ENCODE results near the gene PSMD13. TPM values are rescaled to one million over a fixed set of nuclear protein-coding genes. Genes with fewer than 3 reads are reported as not detected.

PSMD13 gene
- total RNA-seq, 1 donor from 2014 or later, result 146 TPM

GRCh38 chr11:255816-256215 lies 19.0 kb downstream of the PSMD13 start:
- H3K4me1 Mint-ChIP-seq, result peaks cover 4% of the 10 kb centered on the region
- no peak for DNase-seq (ENCODE audit: low read depth, low spot score)

GRCh38 chr11:256952-257737 lies 20.4 kb downstream of the PSMD13 start:
- no peak overlapping the region for H3K27ac Mint-ChIP-seq (ENCODE audit: unreplicated experiment)
- no peaks in the 10 kb centered on the region for H3K4me1 Mint-ChIP-seq
- peaks cover 6% of the 10 kb centered on the region for H3K36me3 Mint-ChIP-seq (ENCODE audit: low read depth)
- no peak overlapping the region for H3K4me3 Mint-ChIP-seq
- TF ChIP-seq CTCF (conservative IDR thresholded peaks at IDR 0.05), result no peak
- peaks cover under 1% of the 10 kb centered on the region for H3K9me3 Mint-ChIP-seq
- DNase-seq (ENCODE audit: low read depth, low spot score), result no peak
- H3K27me3 Mint-ChIP-seq (ENCODE audit: low read depth), result peaks cover 2% of the 10 kb centered on the region

More at GRCh38 chr11:255816-256215, 19.0 kb downstream of the PSMD13 start:
- Mint-ChIP-seq H3K9me3 (no peaks in the 10 kb centered on the region), H3K27me3 (ENCODE audit: low read depth) (peaks cover 2% of the 10 kb centered on the region), H3K4me3 (no peak overlapping the region), H3K36me3 (ENCODE audit: low read depth) (peaks cover 9% of the 10 kb centered on the region), H3K27ac (ENCODE audit: unreplicated experiment) (no peak overlapping the region)
- no peak for TF ChIP-seq CTCF (conservative IDR thresholded peaks at IDR 0.05)

GRCh38 chr11:257766-258493 lies 21.2 kb downstream of the PSMD13 start:
- Mint-ChIP-seq H3K27ac (ENCODE audit: unreplicated experiment) (no peak overlapping the region), H3K36me3 (ENCODE audit: low read depth) (peaks cover 6% of the 10 kb centered on the region), H3K4me3 (no peak overlapping the region), H3K4me1 (no peaks in the 10 kb centered on the region), H3K9me3 (peaks cover 2% of the 10 kb centered on the region), H3K27me3 (ENCODE audit: low read depth) (peaks cover 2% of the 10 kb centered on the region)
- no peak for TF ChIP-seq CTCF (conservative IDR thresholded peaks at IDR 0.05)
- no peak for DNase-seq (ENCODE audit: low read depth, low spot score)

- TF ChIP-seq CTCF (conservative IDR thresholded peaks at IDR 0.05), result no peak
- no peaks in the 10 kb centered on the region for H3K4me1 Mint-ChIP-seq
- H3K9me3 Mint-ChIP-seq, result peaks cover 2% of the 10 kb centered on the region
- peaks cover 3% of the 10 kb centered on the region for H3K36me3 Mint-ChIP-seq (ENCODE audit: low read depth)
- H3K27me3 Mint-ChIP-seq (ENCODE audit: low read depth), result peaks cover 2% of the 10 kb centered on the region
- DNase-seq (ENCODE audit: low read depth, low spot score), result no peak
- no peak overlapping the region for H3K4me3 Mint-ChIP-seq
- no peak overlapping the region for H3K27ac Mint-ChIP-seq (ENCODE audit: unreplicated experiment)
Measured at GRCh38 chr11:259413-259812, 22.6 kb downstream of the PSMD13 start.

GRCh38 chr11:261624-262023 lies 24.8 kb downstream of the PSMD13 start:
- Mint-ChIP-seq H3K27ac (ENCODE audit: unreplicated experiment) (no peak overlapping the region), H3K4me1 (no peaks in the 10 kb centered on the region), H3K27me3 (ENCODE audit: low read depth) (no peaks in the 10 kb centered on the region), H3K36me3 (ENCODE audit: low read depth) (no peaks in the 10 kb centered on the region), H3K9me3 (peaks cover 3% of the 10 kb centered on the region), H3K4me3 (no peak overlapping the region)
- DNase-seq (ENCODE audit: low read depth, low spot score), result no peak
- no peak for TF ChIP-seq CTCF (conservative IDR thresholded peaks at IDR 0.05)
